ENCODE data around the gene TMEM14A.

TMEM14A gene

DNA sequence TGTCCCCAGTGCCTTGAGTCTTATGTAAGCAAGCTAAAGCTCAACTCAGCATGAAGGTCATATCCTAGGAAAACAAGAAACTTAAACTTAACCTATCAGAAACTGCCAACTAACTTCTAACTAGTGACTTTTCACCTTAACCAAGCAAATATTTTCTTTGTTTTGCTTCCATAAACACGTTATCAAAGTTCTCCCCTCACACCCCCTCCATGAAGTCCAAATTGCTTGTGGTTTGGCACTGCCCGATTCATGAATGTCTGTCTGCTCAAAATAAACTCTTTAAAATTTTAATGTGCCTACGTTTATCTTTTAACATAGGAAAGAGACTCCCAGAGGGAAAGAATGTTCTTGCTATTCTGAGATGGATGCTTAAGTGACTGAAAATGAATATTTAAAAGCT, 57.5 kb downstream of the TMEM14A start:
- no peak for DNase-seq
- H3K4me3 ChIP-seq (ENCODE audit: control insufficient read depth in 1 of 7, extremely low read depth in 1 of 7, insufficient read depth in 4 of 7, low read depth in 2 of 7, low read length in 6 of 7) = no peak overlapping the region
- CTCF ChIA-PET = no interaction called here
- POLR2A ChIA-PET = no interaction called here
- 92% methylated on average over 2 of the region's 3 CpGs for WGBS (ENCODE audit: insufficient coverage)
- H3K27ac ChIP-seq (ENCODE audit: insufficient read depth in 1 of 2, low read depth in 1 of 2, low read length in 2 of 2, poor library complexity in 1 of 2, severe bottlenecking in 2 of 2) = no peak overlapping the region
- no peaks in the 10 kb centered on the region for H3K27me3 ChIP-seq (replicated peaks in 2 of 5; ENCODE audit: control insufficient read depth in 4 of 5, insufficient read depth in 5 of 5, low read length in 4 of 5)
- H3K36me3 ChIP-seq (ENCODE audit: control insufficient read depth in 4 of 4, insufficient read depth in 4 of 4, low read length in 3 of 4) = no peaks in the 10 kb centered on the region
- H3K4me1 ChIP-seq (ENCODE audit: control extremely low read depth in 1 of 4, control insufficient read depth in 4 of 4, insufficient read depth in 4 of 4, low read length in 3 of 4) = no peaks in the 10 kb centered on the region
- no peaks in the 10 kb centered on the region for H3K9me3 ChIP-seq (ENCODE audit: control extremely low read depth in 1 of 5, control insufficient read depth in 4 of 5, insufficient read depth in 2 of 5, low read depth in 1 of 5, low read length in 4 of 5)

DNA sequence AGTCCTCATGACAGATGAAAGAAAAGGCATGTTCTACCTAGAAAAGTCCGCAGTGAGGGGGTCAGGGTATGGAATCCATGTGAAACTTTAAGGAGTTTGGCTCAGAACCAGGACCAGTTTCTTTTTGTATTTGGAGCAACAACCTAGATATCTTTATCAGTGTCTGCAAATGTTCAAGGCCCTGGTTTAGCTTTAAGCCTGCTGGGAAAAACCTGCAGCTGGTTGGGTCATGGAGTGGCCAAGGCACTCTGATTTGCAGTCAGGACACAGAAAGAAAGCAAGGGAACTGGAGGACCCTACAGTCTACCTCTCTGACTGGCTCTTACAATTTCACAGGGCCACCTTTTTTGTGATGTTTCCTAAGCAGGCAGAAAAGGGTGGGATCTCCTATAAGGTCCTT, 58.7 kb downstream of the TMEM14A start:
- no peak for DNase-seq
- CTCF ChIA-PET = no interaction called here
- POLR2A ChIA-PET = no interaction called here
- Histone ChIP-seq H3K9me3 (ENCODE audit: control extremely low read depth in 1 of 5, control insufficient read depth in 4 of 5, insufficient read depth in 2 of 5, low read depth in 1 of 5, low read length in 4 of 5) (no peaks in the 10 kb centered on the region), H3K36me3 (ENCODE audit: control insufficient read depth in 4 of 4, insufficient read depth in 4 of 4, low read length in 3 of 4) (no peaks in the 10 kb centered on the region), H3K4me3 (ENCODE audit: control insufficient read depth in 1 of 7, extremely low read depth in 1 of 7, insufficient read depth in 4 of 7, low read depth in 2 of 7, low read length in 6 of 7) (no peak overlapping the region), H3K27me3 (replicated peaks in 2 of 5; ENCODE audit: control insufficient read depth in 4 of 5, insufficient read depth in 5 of 5, low read length in 4 of 5) (no peaks in the 10 kb centered on the region), H3K4me1 (ENCODE audit: control extremely low read depth in 1 of 4, control insufficient read depth in 4 of 4, insufficient read depth in 4 of 4, low read length in 3 of 4) (no peaks in the 10 kb centered on the region), H3K27ac (ENCODE audit: insufficient read depth in 1 of 2, low read depth in 1 of 2, low read length in 2 of 2, poor library complexity in 1 of 2, severe bottlenecking in 2 of 2) (no peak overlapping the region)
- WGBS (ENCODE audit: insufficient coverage) = 100% methylated on average over 1 of the region's 1 CpG

DNA sequence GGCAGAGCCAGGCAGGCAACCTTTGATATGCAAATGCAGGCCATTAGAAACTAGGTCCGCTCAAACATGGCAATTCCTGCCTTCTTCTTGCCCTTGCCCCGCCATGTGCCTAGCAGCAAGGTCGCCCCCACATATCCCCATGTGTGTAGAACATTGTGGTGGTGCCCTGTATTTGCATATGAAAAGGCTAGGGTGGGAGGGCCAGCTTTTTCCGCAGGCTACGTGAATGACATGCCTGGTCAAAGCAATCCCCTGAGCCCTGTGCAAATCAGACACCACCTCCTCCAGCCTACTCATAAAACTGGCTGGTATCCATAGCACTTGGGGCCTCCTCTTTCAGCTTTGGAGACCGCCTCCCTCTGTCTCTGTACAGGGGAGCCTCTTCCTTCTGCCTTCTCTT, 60.8 kb downstream of the TMEM14A start:
- POLR2A ChIA-PET = no interaction called here
- H3K36me3 ChIP-seq (ENCODE audit: control insufficient read depth in 4 of 4, insufficient read depth in 4 of 4, low read length in 3 of 4) = no peaks in the 10 kb centered on the region
- CTCF ChIA-PET = no interaction called here
- H3K4me1 ChIP-seq (ENCODE audit: control extremely low read depth in 1 of 4, control insufficient read depth in 4 of 4, insufficient read depth in 4 of 4, low read length in 3 of 4) = no peaks in the 10 kb centered on the region
- H3K9me3 ChIP-seq (ENCODE audit: control extremely low read depth in 1 of 5, control insufficient read depth in 4 of 5, insufficient read depth in 2 of 5, low read depth in 1 of 5, low read length in 4 of 5) = no peaks in the 10 kb centered on the region
- 76% methylated on average over 5 of the region's 6 CpGs for WGBS (ENCODE audit: insufficient coverage)
- no peaks in the 10 kb centered on the region for H3K27me3 ChIP-seq (replicated peaks in 2 of 5; ENCODE audit: control insufficient read depth in 4 of 5, insufficient read depth in 5 of 5, low read length in 4 of 5)
- H3K4me3 ChIP-seq (ENCODE audit: control insufficient read depth in 1 of 7, extremely low read depth in 1 of 7, insufficient read depth in 4 of 7, low read depth in 2 of 7, low read length in 6 of 7) = no peak overlapping the region
- DNase-seq = no peak
- H3K27ac ChIP-seq (ENCODE audit: insufficient read depth in 1 of 2, low read depth in 1 of 2, low read length in 2 of 2, poor library complexity in 1 of 2, severe bottlenecking in 2 of 2) = no peak overlapping the region

DNA sequence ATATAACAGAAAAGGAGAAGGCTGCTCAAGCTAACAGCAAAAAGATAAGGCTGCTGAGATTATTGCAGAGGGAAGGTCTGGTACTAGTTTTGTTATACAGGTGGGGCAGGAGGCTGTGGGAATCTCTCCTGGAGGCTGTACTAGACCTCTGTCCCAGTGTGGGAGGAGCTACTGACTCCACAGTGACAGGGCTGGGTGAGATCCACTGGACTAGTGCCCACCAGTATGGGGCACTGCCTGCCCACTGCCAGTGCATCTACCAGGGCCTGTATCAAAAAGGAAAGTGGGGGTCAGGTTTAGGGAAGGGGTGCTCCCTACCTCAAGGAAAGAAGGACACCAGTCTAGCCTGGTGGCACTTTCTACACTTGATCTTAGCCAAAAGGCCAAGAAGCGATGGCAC, 62.3 kb downstream of the TMEM14A start:
- ChIA-PET POLR2A (no interaction called here), CTCF (interaction anchor here (1.5 kb wide), 1 partner anchor 9 kb away, joined by 4 read pairs; no protein-coding TSS in a partner anchor)
- 100% methylated on average over 1 of the region's 1 CpG for WGBS (ENCODE audit: insufficient coverage)
- Histone ChIP-seq H3K9me3 (ENCODE audit: control extremely low read depth in 1 of 5, control insufficient read depth in 4 of 5, insufficient read depth in 2 of 5, low read depth in 1 of 5, low read length in 4 of 5) (peaks cover 0 to 1% (median 0%) of the 10 kb centered on the region in 5 experiments), H3K27me3 (replicated peaks in 2 of 5; ENCODE audit: control insufficient read depth in 4 of 5, insufficient read depth in 5 of 5, low read length in 4 of 5) (no peaks in the 10 kb centered on the region), H3K27ac (ENCODE audit: insufficient read depth in 1 of 2, low read depth in 1 of 2, low read length in 2 of 2, poor library complexity in 1 of 2, severe bottlenecking in 2 of 2) (no peak overlapping the region), H3K4me1 (ENCODE audit: control extremely low read depth in 1 of 4, control insufficient read depth in 4 of 4, insufficient read depth in 4 of 4, low read length in 3 of 4) (no peaks in the 10 kb centered on the region), H3K4me3 (ENCODE audit: control insufficient read depth in 1 of 7, extremely low read depth in 1 of 7, insufficient read depth in 4 of 7, low read depth in 2 of 7, low read length in 6 of 7) (no peak overlapping the region), H3K36me3 (ENCODE audit: control insufficient read depth in 4 of 4, insufficient read depth in 4 of 4, low read length in 3 of 4) (no peaks in the 10 kb centered on the region)
- DNase-seq = no peak

DNA sequence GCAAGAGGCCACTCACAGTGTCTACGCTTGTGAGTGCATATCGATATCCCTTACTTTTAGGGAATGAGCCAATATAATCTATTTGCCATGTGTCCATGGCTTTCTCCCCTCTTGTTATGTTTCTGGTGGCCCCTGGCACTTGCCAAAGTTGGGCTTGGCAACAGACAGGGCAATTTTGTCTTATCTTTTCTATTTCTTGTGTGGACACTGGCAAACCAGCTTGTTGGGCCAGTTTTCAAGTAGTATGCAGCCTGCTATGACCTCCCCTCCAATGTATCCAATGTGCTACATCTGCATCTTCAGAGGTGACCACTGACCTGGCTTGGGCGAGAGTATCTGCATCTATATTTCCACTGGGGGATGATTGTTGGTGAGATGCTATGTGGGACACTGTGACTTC, 63.2 kb downstream of the TMEM14A start:
- WGBS (ENCODE audit: insufficient coverage) = 100% methylated on average over 2 of the region's 3 CpGs
- Histone ChIP-seq H3K27ac (ENCODE audit: insufficient read depth in 1 of 2, low read depth in 1 of 2, low read length in 2 of 2, poor library complexity in 1 of 2, severe bottlenecking in 2 of 2) (no peak overlapping the region), H3K27me3 (replicated peaks in 2 of 5; ENCODE audit: control insufficient read depth in 4 of 5, insufficient read depth in 5 of 5, low read length in 4 of 5) (no peaks in the 10 kb centered on the region), H3K36me3 (ENCODE audit: control insufficient read depth in 4 of 4, insufficient read depth in 4 of 4, low read length in 3 of 4) (no peaks in the 10 kb centered on the region), H3K9me3 (ENCODE audit: control extremely low read depth in 1 of 5, control insufficient read depth in 4 of 5, insufficient read depth in 2 of 5, low read depth in 1 of 5, low read length in 4 of 5) (peaks cover 0 to 3% (median 0%) of the 10 kb centered on the region in 5 experiments), H3K4me1 (ENCODE audit: control extremely low read depth in 1 of 4, control insufficient read depth in 4 of 4, insufficient read depth in 4 of 4, low read length in 3 of 4) (no peaks in the 10 kb centered on the region), H3K4me3 (ENCODE audit: control insufficient read depth in 1 of 7, extremely low read depth in 1 of 7, insufficient read depth in 4 of 7, low read depth in 2 of 7, low read length in 6 of 7) (no peak overlapping the region)
- DNase-seq = no peak
- ChIA-PET CTCF (interaction anchor here (1.5 kb wide), 1 partner anchor 10 kb away, joined by 4 read pairs; no protein-coding TSS in a partner anchor), POLR2A (no interaction called here)

DNA sequence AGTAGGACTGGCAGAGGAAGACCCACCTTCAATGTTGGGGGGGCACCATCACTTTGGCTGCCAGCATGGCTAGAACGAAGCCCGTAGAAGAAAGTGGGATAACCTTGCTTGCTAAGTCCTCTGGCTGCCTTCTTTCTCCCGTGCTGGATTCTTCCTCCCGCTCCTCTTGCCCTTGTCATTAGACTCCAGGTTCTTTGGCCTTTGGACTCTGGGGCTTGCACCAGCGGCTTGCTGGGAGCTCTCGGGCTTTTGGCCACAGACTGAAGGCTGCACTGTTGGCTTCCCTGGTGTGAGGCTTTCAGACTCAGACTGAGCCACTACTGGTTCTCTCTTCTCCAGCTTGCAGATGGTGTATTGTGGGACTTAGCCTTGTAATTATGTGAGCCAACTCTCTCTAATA, 64.2 kb downstream of the TMEM14A start:
- 99% methylated on average over 5 of the region's 6 CpGs for WGBS (ENCODE audit: insufficient coverage)
- Histone ChIP-seq H3K27me3 (replicated peaks in 2 of 5; ENCODE audit: control insufficient read depth in 4 of 5, insufficient read depth in 5 of 5, low read length in 4 of 5) (no peaks in the 10 kb centered on the region), H3K4me1 (ENCODE audit: control extremely low read depth in 1 of 4, control insufficient read depth in 4 of 4, insufficient read depth in 4 of 4, low read length in 3 of 4) (no peaks in the 10 kb centered on the region), H3K36me3 (ENCODE audit: control insufficient read depth in 4 of 4, insufficient read depth in 4 of 4, low read length in 3 of 4) (no peaks in the 10 kb centered on the region), H3K4me3 (ENCODE audit: control insufficient read depth in 1 of 7, extremely low read depth in 1 of 7, insufficient read depth in 4 of 7, low read depth in 2 of 7, low read length in 6 of 7) (no peak overlapping the region), H3K27ac (ENCODE audit: insufficient read depth in 1 of 2, low read depth in 1 of 2, low read length in 2 of 2, poor library complexity in 1 of 2, severe bottlenecking in 2 of 2) (no peak overlapping the region), H3K9me3 (ENCODE audit: control extremely low read depth in 1 of 5, control insufficient read depth in 4 of 5, insufficient read depth in 2 of 5, low read depth in 1 of 5, low read length in 4 of 5) (peaks cover 0 to 4% (median 0%) of the 10 kb centered on the region in 5 experiments)
- DNase-seq = no peak
- ChIA-PET CTCF (no interaction called here), POLR2A (no interaction called here)

- H3K4me1 ChIP-seq (ENCODE audit: control extremely low read depth in 1 of 4, control insufficient read depth in 4 of 4, insufficient read depth in 4 of 4, low read length in 3 of 4) = no peaks in the 10 kb centered on the region
- H3K9me3 ChIP-seq (ENCODE audit: control extremely low read depth in 1 of 5, control insufficient read depth in 4 of 5, insufficient read depth in 2 of 5, low read depth in 1 of 5, low read length in 4 of 5) = peaks cover 0 to 14% (median 5%) of the 10 kb centered on the region in 5 experiments
- no peak overlapping the region for H3K4me3 ChIP-seq (ENCODE audit: control insufficient read depth in 1 of 7, extremely low read depth in 1 of 7, insufficient read depth in 4 of 7, low read depth in 2 of 7, low read length in 6 of 7)
- no peak overlapping the region for H3K27ac ChIP-seq (ENCODE audit: insufficient read depth in 1 of 2, low read depth in 1 of 2, low read length in 2 of 2, poor library complexity in 1 of 2, severe bottlenecking in 2 of 2)
- WGBS (ENCODE audit: insufficient coverage) = 86% methylated on average over 1 of the region's 1 CpG
- POLR2A ChIA-PET = no interaction called here
- H3K36me3 ChIP-seq (ENCODE audit: control insufficient read depth in 4 of 4, insufficient read depth in 4 of 4, low read length in 3 of 4) = no peaks in the 10 kb centered on the region
- no peaks in the 10 kb centered on the region for H3K27me3 ChIP-seq (replicated peaks in 2 of 5; ENCODE audit: control insufficient read depth in 4 of 5, insufficient read depth in 5 of 5, low read length in 4 of 5)
- no peak for DNase-seq
- CTCF ChIA-PET = interaction anchor here (1.2 kb wide), 1 partner anchor 12 kb away, joined by 3 read pairs; no protein-coding TSS in a partner anchor
Observed at GRCh38 chr6:52736145-52736544, 65.2 kb downstream of the TMEM14A start.

Measured in common myeloid progenitor, CD34-positive (primary cell).